ENCODE measurements around the gene GPR84. TPM values are rescaled to one million over a fixed set of nuclear protein-coding genes. Genes with fewer than 3 reads are reported as not detected.

Gene GPR84
- total RNA-seq, 4 donors from 2014 or later, result 0.42 TPM; not detected in 3

DNA sequence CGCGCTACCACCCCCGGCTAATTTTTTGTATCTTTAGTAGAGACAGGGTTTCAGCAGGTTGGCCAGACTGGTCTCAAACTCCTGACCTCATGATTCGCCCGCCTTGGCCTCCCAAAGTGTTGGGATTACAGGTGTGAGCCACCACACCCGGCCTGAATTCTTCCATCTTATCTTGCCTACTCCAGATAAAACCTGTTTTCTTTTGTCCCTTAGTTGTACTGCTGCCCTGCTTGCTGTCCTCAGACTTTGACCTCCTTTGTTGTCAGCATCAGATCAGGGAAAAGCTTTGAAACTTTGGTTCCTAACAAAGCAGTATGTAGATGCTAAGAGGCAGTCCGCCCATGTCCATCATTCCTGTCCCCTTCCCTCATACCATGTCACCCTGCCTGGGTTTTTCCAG, 23.4 kb downstream of the GPR84 start:
- 89 to 91% methylated on average over 7 of the region's 7 CpGs for WGBS, 2 donors
- Histone ChIP-seq H3K27me3 (no peaks in the 10 kb centered on the region), H3K4me3 (no peak overlapping the region), H3K27ac (no peak overlapping the region), H3K36me3 (peaks cover 5 to 56% (median 12%) of the 10 kb centered on the region in 3 donors), H3K4me1 (peaks cover 4 to 45% (median 22%) of the 10 kb centered on the region in 4 donors), H3K9me3 (no peaks in the 10 kb centered on the region)
- DNase-seq (ENCODE audit: low spot score in 2 of 2), result no peak
- no peak for TF ChIP-seq EP300 (IDR thresholded peaks at IDR 0.05)
- TF ChIP-seq CTCF (IDR thresholded peaks at IDR 0.05), result no peak
- TF ChIP-seq POLR2A (IDR thresholded peaks at IDR 0.05), result no peak

DNA sequence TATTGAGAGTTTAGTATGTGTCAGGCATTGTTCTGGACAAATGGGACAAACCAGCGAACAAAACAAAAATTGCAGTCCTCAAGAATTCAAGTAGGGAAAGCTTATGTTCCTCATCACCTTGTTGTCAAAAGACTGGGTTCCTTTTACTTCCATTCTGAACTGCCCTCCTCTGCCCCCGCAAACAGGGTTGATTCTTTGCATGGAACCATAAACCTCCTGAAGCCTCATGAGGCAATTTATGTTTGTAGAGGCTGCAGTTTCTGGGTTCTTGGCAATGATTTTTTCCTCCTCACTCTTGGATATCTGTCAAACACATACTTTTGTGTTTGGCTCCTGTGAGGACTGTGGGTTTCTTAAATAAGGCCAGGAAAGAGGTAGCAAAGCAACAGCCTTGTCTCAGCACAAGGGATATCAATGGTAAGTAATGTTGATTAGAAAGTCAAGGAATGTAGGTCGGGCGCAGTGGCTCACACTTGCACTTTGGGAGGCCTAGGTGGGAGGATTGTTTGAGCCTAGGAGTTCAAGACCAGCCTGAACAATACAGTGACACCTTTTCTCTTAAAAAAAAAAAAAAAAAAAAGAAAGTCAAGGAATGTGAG, 25.5 kb downstream of the GPR84 start:
- Histone ChIP-seq H3K4me3 (no peak overlapping the region), H3K4me1 (peaks cover 4 to 63% (median 22%) of the 10 kb centered on the region in 4 donors), H3K36me3 (peaks cover 5 to 35% (median 6%) of the 10 kb centered on the region in 3 donors), H3K27me3 (no peaks in the 10 kb centered on the region), H3K9me3 (no peaks in the 10 kb centered on the region), H3K27ac (peak overlapping the region in 1 of 4 donors; percentile 42)
- 65 to 75% methylated on average over 4 of the region's 4 CpGs for WGBS, 2 donors
- no peak for DNase-seq (ENCODE audit: low spot score in 2 of 2)
- TF ChIP-seq EP300 (IDR thresholded peaks at IDR 0.05) (no peak), CTCF (IDR thresholded peaks at IDR 0.05) (no peak), POLR2A (IDR thresholded peaks at IDR 0.05) (no peak)

GRCh38 chr12:54337854-54338650, 26.2 kb downstream of the GPR84 start:
- DNase-seq (ENCODE audit: low spot score in 2 of 2), result no peak
- Histone ChIP-seq H3K9me3 (no peaks in the 10 kb centered on the region), H3K36me3 (peaks cover 2 to 28% (median 5%) of the 10 kb centered on the region in 3 donors), H3K4me3 (no peak overlapping the region), H3K27me3 (no peaks in the 10 kb centered on the region), H3K27ac (peak overlapping the region in 2 of 4 donors; percentile 62 to 73), H3K4me1 (peaks cover 4 to 66% (median 22%) of the 10 kb centered on the region in 4 donors)
- WGBS, 2 donors, result 39 to 50% methylated on average over 3 of the region's 3 CpGs
- TF ChIP-seq EP300 (IDR thresholded peaks at IDR 0.05) (no peak), POLR2A (IDR thresholded peaks at IDR 0.05) (no peak), CTCF (IDR thresholded peaks at IDR 0.05) (no peak)

- peaks cover 4 to 73% (median 23%) of the 10 kb centered on the region in 4 donors for H3K4me1 ChIP-seq
- H3K27me3 ChIP-seq, result no peaks in the 10 kb centered on the region
- peak overlapping the region in 2 of 4 donors; percentile 62 to 73 for H3K27ac ChIP-seq
- TF ChIP-seq CTCF (IDR thresholded peaks at IDR 0.05), result peak in 1 of 5 experiments; percentile 14
- TF ChIP-seq POLR2A (IDR thresholded peaks at IDR 0.05), result no peak
- no peaks in the 10 kb centered on the region for H3K9me3 ChIP-seq
- H3K4me3 ChIP-seq, result no peak overlapping the region
- no peak for DNase-seq (ENCODE audit: low spot score in 2 of 2)
- H3K36me3 ChIP-seq, result peaks cover 0 to 22% (median 3%) of the 10 kb centered on the region in 3 donors
- WGBS, 2 donors, result 26 to 29% methylated on average over 3 of the region's 3 CpGs
Observed at GRCh38 chr12:54337280-54337842, 26.9 kb downstream of the GPR84 start.

Measured in tibial nerve (tissue), 4 donors.